ENCODE results near the gene NCS1.

The NCS1 gene

DNA sequence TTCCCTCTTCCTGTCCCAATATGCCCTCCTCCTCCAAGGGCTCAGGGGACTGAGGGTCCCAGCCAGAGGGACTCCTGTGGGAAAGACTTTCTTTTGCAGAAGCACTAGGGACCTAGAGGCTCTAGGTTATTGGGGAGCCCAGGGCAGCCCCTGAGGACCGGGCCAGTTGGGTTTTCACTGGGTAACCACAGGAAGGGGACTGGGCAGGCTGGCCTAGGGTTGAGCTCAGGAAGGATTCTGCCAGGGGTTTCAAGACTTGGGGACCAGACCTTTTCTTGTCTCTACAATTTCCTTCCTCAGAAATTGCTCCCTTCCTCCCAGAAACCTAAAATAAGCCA, 69.0 kb downstream of the NCS1 start:
- Histone ChIP-seq H2AFZ (ENCODE audit: low read length) (peak overlapping the region; percentile 62; the same call in 1 of the 2 replicates), H3K4me2 (ENCODE audit: low read depth, low read length, poor library complexity, severe bottlenecking) (peak overlapping the region; percentile 40), H3K36me3 (ENCODE audit: insufficient read depth, low read length) (no peaks in the 10 kb centered on the region)

GRCh38 chr9:130242270-130243014, 70.2 kb downstream of the NCS1 start:
- H3K4me2 ChIP-seq (ENCODE audit: low read depth, low read length, poor library complexity, severe bottlenecking), result peak overlapping the region; percentile 63
- H3K9me3 ChIP-seq (ENCODE audit: insufficient read depth, low read depth, low read length), result no peaks in the 10 kb centered on the region
- peaks cover 7% of the 10 kb centered on the region for H3K4me1 ChIP-seq (ENCODE audit: insufficient read depth, low read length, poor library complexity, severe bottlenecking)
- peak overlapping the region; percentile 93; the same call in 1 of the 2 replicates for H2AFZ ChIP-seq (ENCODE audit: low read length)
- no peak overlapping the region for H3K4me3 ChIP-seq (ENCODE audit: low read length, poor library complexity, severe bottlenecking)
- no peaks in the 10 kb centered on the region for H3K27me3 ChIP-seq (ENCODE audit: insufficient read depth, low read length, poor library complexity, severe bottlenecking)
- no peaks in the 10 kb centered on the region for H4K20me1 ChIP-seq (ENCODE audit: insufficient read depth, low read length, poor library complexity, severe bottlenecking)
- H3F3A ChIP-seq (ENCODE audit: low read depth), result no peaks in the 10 kb centered on the region
- H3K36me3 ChIP-seq (ENCODE audit: insufficient read depth, low read length), result no peaks in the 10 kb centered on the region
- no peaks in the 10 kb centered on the region for H3K9me2 ChIP-seq (replicated peaks; ENCODE audit: low read depth, low read length)
- H3K9ac ChIP-seq (ENCODE audit: low read depth, low read length, poor library complexity, severe bottlenecking), result no peak overlapping the region
- H3K79me2 ChIP-seq (ENCODE audit: insufficient read depth, low read length), result no peaks in the 10 kb centered on the region
- TF ChIP-seq EZH2phosphoT487 (IDR thresholded peaks at IDR 0.05; ENCODE audit: borderline replicate concordance) (no peak), CTCF (conservative IDR thresholded peaks at IDR 0.05; ENCODE audit: low read length) (no peak)

More for the DNA sequence above, 69.0 kb downstream of the NCS1 start:
- Histone ChIP-seq H3K9me3 (ENCODE audit: insufficient read depth, low read depth, low read length) (no peaks in the 10 kb centered on the region), H3F3A (ENCODE audit: low read depth) (no peaks in the 10 kb centered on the region), H3K79me2 (ENCODE audit: insufficient read depth, low read length) (no peaks in the 10 kb centered on the region), H3K4me1 (ENCODE audit: insufficient read depth, low read length, poor library complexity, severe bottlenecking) (peaks cover 7% of the 10 kb centered on the region), H4K20me1 (ENCODE audit: insufficient read depth, low read length, poor library complexity, severe bottlenecking) (no peaks in the 10 kb centered on the region), H3K9me2 (replicated peaks; ENCODE audit: low read depth, low read length) (no peaks in the 10 kb centered on the region), H3K4me3 (ENCODE audit: low read length, poor library complexity, severe bottlenecking) (no peak overlapping the region), H3K9ac (ENCODE audit: low read depth, low read length, poor library complexity, severe bottlenecking) (no peak overlapping the region), H3K27me3 (ENCODE audit: insufficient read depth, low read length, poor library complexity, severe bottlenecking) (no peaks in the 10 kb centered on the region)
- no peak for TF ChIP-seq EZH2phosphoT487 (IDR thresholded peaks at IDR 0.05; ENCODE audit: borderline replicate concordance)
- TF ChIP-seq CTCF (conservative IDR thresholded peaks at IDR 0.05; ENCODE audit: low read length), result no peak

GRCh38 chr9:130243015-130243881, 71.0 kb downstream of the NCS1 start:
- H3K4me2 ChIP-seq (ENCODE audit: low read depth, low read length, poor library complexity, severe bottlenecking), result peak overlapping the region; percentile 63

More at GRCh38 chr9:130243015-130243881, 71.0 kb downstream of the NCS1 start:
- TF ChIP-seq EZH2phosphoT487 (IDR thresholded peaks at IDR 0.05; ENCODE audit: borderline replicate concordance) (no peak), CTCF (conservative IDR thresholded peaks at IDR 0.05; ENCODE audit: low read length) (peak; percentile 60)
- Histone ChIP-seq H2AFZ (ENCODE audit: low read length) (peak overlapping the region; percentile 93), H3K9me2 (replicated peaks; ENCODE audit: low read depth, low read length) (no peaks in the 10 kb centered on the region), H3K4me3 (ENCODE audit: low read length, poor library complexity, severe bottlenecking) (peak overlapping the region; percentile 32), H3K4me1 (ENCODE audit: insufficient read depth, low read length, poor library complexity, severe bottlenecking) (peaks cover 7% of the 10 kb centered on the region), H4K20me1 (ENCODE audit: insufficient read depth, low read length, poor library complexity, severe bottlenecking) (no peaks in the 10 kb centered on the region), H3K36me3 (ENCODE audit: insufficient read depth, low read length) (no peaks in the 10 kb centered on the region), H3K9me3 (ENCODE audit: insufficient read depth, low read depth, low read length) (no peaks in the 10 kb centered on the region), H3K27me3 (ENCODE audit: insufficient read depth, low read length, poor library complexity, severe bottlenecking) (no peaks in the 10 kb centered on the region), H3F3A (ENCODE audit: low read depth) (no peaks in the 10 kb centered on the region), H3K79me2 (ENCODE audit: insufficient read depth, low read length) (no peaks in the 10 kb centered on the region), H3K9ac (ENCODE audit: low read depth, low read length, poor library complexity, severe bottlenecking) (no peak overlapping the region)

All from Loucy (cell line).